ENCODE measurements around the gene SRRM4. TPM values are rescaled to one million over a fixed set of nuclear protein-coding genes. Genes with fewer than 3 reads are reported as not detected.

The SRRM4 gene
- polyA plus RNA-seq, 3 donors: not detected

- Histone ChIP-seq H3K36me3 (replicated peaks in 1 of 2; ENCODE audit: control insufficient read depth in 1 of 2, insufficient read depth in 2 of 2, low read length in 2 of 2) (no peaks in the 10 kb centered on the region), H3K27ac (ENCODE audit: low read depth in 1 of 2, low read length in 2 of 2) (no peak overlapping the region), H3K4me2 (replicated peaks; ENCODE audit: extremely low read depth, low read length, poor library complexity, severe bottlenecking) (no peak overlapping the region), H3K4me3 (replicated peaks in 1 of 3; ENCODE audit: low read depth in 2 of 3, low read length in 3 of 3) (no peak overlapping the region), H3K27me3 (ENCODE audit: control insufficient read depth in 2 of 2, insufficient read depth in 2 of 2, low read length in 2 of 2) (no peaks in the 10 kb centered on the region), H3K4me1 (ENCODE audit: control insufficient read depth in 1 of 2, insufficient read depth in 2 of 2, low read length in 2 of 2) (no peaks in the 10 kb centered on the region), H4K20me1 (ENCODE audit: insufficient read depth, low read length) (no peaks in the 10 kb centered on the region), H3K79me2 (ENCODE audit: insufficient read depth, low read length) (no peaks in the 10 kb centered on the region), H3K9me3 (replicated peaks in 1 of 2; ENCODE audit: control insufficient read depth in 1 of 2, insufficient read depth in 1 of 2, low read length in 2 of 2) (no peaks in the 10 kb centered on the region), H3K9ac (ENCODE audit: insufficient read depth, low read length, poor library complexity, severe bottlenecking) (no peak overlapping the region), H2AFZ (ENCODE audit: insufficient read depth, low read depth, low read length, poor library complexity, severe bottlenecking) (no peak overlapping the region)
- TF ChIP-seq, protein P1, sequence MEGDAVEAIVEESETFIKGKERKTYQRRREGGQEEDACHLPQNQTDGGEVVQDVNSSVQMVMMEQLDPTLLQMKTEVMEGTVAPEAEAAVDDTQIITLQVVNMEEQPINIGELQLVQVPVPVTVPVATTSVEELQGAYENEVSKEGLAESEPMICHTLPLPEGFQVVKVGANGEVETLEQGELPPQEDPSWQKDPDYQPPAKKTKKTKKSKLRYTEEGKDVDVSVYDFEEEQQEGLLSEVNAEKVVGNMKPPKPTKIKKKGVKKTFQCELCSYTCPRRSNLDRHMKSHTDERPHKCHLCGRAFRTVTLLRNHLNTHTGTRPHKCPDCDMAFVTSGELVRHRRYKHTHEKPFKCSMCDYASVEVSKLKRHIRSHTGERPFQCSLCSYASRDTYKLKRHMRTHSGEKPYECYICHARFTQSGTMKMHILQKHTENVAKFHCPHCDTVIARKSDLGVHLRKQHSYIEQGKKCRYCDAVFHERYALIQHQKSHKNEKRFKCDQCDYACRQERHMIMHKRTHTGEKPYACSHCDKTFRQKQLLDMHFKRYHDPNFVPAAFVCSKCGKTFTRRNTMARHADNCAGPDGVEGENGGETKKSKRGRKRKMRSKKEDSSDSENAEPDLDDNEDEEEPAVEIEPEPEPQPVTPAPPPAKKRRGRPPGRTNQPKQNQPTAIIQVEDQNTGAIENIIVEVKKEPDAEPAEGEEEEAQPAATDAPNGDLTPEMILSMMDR (IDR thresholded peaks at IDR 0.05): no peak
- Mint-ChIP-seq H3K27ac (no peak overlapping the region), H3K27me3 (ENCODE audit: low read depth in 3 of 3) (peaks cover 0 to 3% (median 3%) of the 10 kb centered on the region in 3 donors), H3K36me3 (no peaks in the 10 kb centered on the region), H3K9me3 (peaks cover 0 to 1% (median 0%) of the 10 kb centered on the region in 7 donors), H3K4me3 (no peak overlapping the region), H3K4me1 (no peaks in the 10 kb centered on the region)
- DNase-seq: no peak
- WGBS (ENCODE audit: insufficient coverage): no CpG with 5 or more reads among the region's 2 CpGs
- intact Hi-C loops (cut with micrococcal nuclease): no loop called here
Measured at GRCh38 chr12:118972982-118973381, 8.4 kb upstream of the SRRM4 start.

- Mint-ChIP-seq H3K27ac (no peak overlapping the region), H3K36me3 (no peaks in the 10 kb centered on the region), H3K27me3 (ENCODE audit: low read depth in 3 of 3) (peaks cover 32 to 42% (median 39%) of the 10 kb centered on the region in 3 donors), H3K4me3 (peak overlapping the region in 1 of 2 donors; percentile 65), H3K9me3 (peaks cover 0 to 6% (median 0%) of the 10 kb centered on the region in 7 donors), H3K4me1 (no peaks in the 10 kb centered on the region)
- intact Hi-C loops (cut with micrococcal nuclease): no loop called here
- Histone ChIP-seq H3K79me2 (ENCODE audit: insufficient read depth, low read length) (no peaks in the 10 kb centered on the region), H3K36me3 (replicated peaks in 1 of 2; ENCODE audit: control insufficient read depth in 1 of 2, insufficient read depth in 2 of 2, low read length in 2 of 2) (no peaks in the 10 kb centered on the region), H4K20me1 (ENCODE audit: insufficient read depth, low read length) (no peaks in the 10 kb centered on the region), H3K27me3 (ENCODE audit: control insufficient read depth in 2 of 2, insufficient read depth in 2 of 2, low read length in 2 of 2) (peaks cover 15 to 33% of the 10 kb centered on the region in 2 donors), H3K4me3 (replicated peaks in 1 of 3; ENCODE audit: low read depth in 2 of 3, low read length in 3 of 3) (no peak overlapping the region), H3K4me2 (replicated peaks; ENCODE audit: extremely low read depth, low read length, poor library complexity, severe bottlenecking) (no peak overlapping the region), H3K27ac (ENCODE audit: low read depth in 1 of 2, low read length in 2 of 2) (no peak overlapping the region), H3K9ac (ENCODE audit: insufficient read depth, low read length, poor library complexity, severe bottlenecking) (no peak overlapping the region), H2AFZ (ENCODE audit: insufficient read depth, low read depth, low read length, poor library complexity, severe bottlenecking) (no peak overlapping the region), H3K9me3 (replicated peaks in 1 of 2; ENCODE audit: control insufficient read depth in 1 of 2, insufficient read depth in 1 of 2, low read length in 2 of 2) (peaks cover 0 to 4% of the 10 kb centered on the region in 2 donors), H3K4me1 (ENCODE audit: control insufficient read depth in 1 of 2, insufficient read depth in 2 of 2, low read length in 2 of 2) (no peaks in the 10 kb centered on the region)
- peak; percentile 3 to 32 (median 17) for DNase-seq
- 3% methylated on average over 14 of the region's 17 CpGs for WGBS (ENCODE audit: insufficient coverage)
- TF ChIP-seq, protein P1 (IDR thresholded peaks at IDR 0.05): peak; percentile 61
Measured at GRCh38 chr12:118979763-118980406, 1.5 kb upstream of the SRRM4 start.
